Parathyroid adenoma (tissue), 2 donors: Measurements from ENCODE around the gene DTYMK.

Experiments
- H2AFZ ChIP-seq: fragments of 300-600 bp; sonication (generic); one replicate; pipeline ENCODE4 v1.7.0; 2017; ENCODE audit warnings: antibody characterized with exemption, mild to moderate bottlenecking
- H3K27ac ChIP-seq: fragments of 300-600 bp; sonication (generic); one replicate; pipeline ENCODE4 v1.7.0; 2017
- H3K27me3 ChIP-seq: fragments of 300-600 bp; sonication (generic); one replicate; pipeline ENCODE4 v1.7.0; 2017; ENCODE audit warnings: low read length; ENCODE audit not compliant: control insufficient read depth, insufficient read depth
- H3K36me3 ChIP-seq: fragments of 300-600 bp; sonication (generic); one replicate; pipeline ENCODE4 v1.7.0; 2017; ENCODE audit warnings: low read length; ENCODE audit not compliant: control insufficient read depth, insufficient read depth
- H3K4me1 ChIP-seq: fragments of 300-600 bp; sonication (generic); one replicate; pipeline ENCODE4 v1.7.0; 2017; ENCODE audit warnings: control low read depth
- H3K4me2 ChIP-seq: fragments of 300-600 bp; sonication (generic); one replicate; pipeline ENCODE4 v1.7.0; 2017; ENCODE audit warnings: low read length
- H3K4me3 ChIP-seq: fragments of 300-600 bp; sonication (generic); one replicate; pipeline ENCODE4 v1.7.0; 2017; ENCODE audit warnings: low read depth, low read length
- H3K79me2 ChIP-seq: fragments of 300-600 bp; sonication (generic); one replicate; pipeline ENCODE4 v1.7.0; 2017; ENCODE audit warnings: control low read depth
- H3K9ac ChIP-seq: fragments of 300-600 bp; sonication (generic); one replicate; pipeline ENCODE4 v1.7.0; 2017; ENCODE audit warnings: mild to moderate bottlenecking
- H3K9me3 ChIP-seq: fragments of 300-600 bp; sonication (generic); one replicate; pipeline ENCODE4 v1.7.0; 2017; ENCODE audit warnings: low read length; ENCODE audit not compliant: control insufficient read depth
- TF ChIP-seq, protein P1 (sequence below): fragments of 300-600 bp; sonication (generic); IDR thresholded peaks from one replicate; pipeline ENCODE4 v1.7.0; 2017; ENCODE audit warnings: antibody characterized with exemption, mild to moderate bottlenecking
- donor health status: primary hyperparathyroidism.

DTYMK gene

DNA sequence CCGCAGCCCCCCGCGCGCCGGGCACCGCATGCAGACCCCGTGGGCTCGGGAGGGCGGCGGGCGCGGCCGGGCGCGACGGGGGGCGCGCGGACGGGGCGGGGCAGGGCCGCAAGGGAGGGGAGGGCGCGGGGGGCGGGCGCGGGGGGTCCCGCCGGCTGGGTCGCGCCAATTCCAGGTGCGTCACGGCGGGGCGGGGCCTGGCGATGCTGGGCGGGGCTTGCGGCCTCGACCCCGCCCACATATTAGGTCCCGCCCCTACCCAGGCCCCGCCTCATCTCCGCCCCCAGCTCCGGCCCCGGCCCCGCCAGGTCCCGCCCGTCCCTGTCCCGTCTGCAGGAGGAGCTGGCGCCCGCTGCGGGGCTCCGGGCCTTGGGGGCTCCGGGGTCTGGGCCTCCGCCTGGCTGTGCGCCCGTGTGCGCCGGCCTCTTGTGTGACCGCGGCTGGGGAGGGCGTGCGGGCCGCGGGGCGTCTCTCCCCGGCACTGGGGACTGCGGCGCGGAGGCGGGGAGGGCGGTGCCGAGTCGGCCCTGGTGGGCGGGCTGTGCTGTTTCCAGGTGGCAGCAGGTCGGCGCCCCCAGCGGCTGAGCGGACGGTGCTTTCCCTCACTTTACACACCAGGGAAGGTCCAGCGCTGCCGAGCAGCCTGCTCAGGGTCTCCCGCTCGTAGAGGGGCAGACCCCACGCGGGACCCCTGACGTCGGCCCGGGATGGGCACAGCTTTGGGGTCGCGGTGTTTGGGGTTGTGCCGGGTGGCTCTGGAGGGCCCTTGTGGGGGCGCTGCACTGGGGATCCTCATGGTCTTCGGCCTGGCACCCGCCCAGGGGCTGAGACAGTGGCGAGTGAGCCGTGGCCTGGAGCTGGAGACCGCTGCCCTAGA is 15.8 kb upstream of the DTYMK start:
- Histone ChIP-seq H3K4me3 (peak overlapping the region; percentile 72), H3K79me2 (peaks cover 4% of the 10 kb centered on the region), H3K36me3 (no peaks in the 10 kb centered on the region), H2AFZ (peak overlapping the region; percentile 96), H3K4me1 (peaks cover 4% of the 10 kb centered on the region), H3K27ac (peak overlapping the region; percentile 83), H3K9me3 (no peaks in the 10 kb centered on the region), H3K9ac (no peak overlapping the region), H3K4me2 (peak overlapping the region; percentile 74), H3K27me3 (no peaks in the 10 kb centered on the region)
- TF ChIP-seq, protein P1, sequence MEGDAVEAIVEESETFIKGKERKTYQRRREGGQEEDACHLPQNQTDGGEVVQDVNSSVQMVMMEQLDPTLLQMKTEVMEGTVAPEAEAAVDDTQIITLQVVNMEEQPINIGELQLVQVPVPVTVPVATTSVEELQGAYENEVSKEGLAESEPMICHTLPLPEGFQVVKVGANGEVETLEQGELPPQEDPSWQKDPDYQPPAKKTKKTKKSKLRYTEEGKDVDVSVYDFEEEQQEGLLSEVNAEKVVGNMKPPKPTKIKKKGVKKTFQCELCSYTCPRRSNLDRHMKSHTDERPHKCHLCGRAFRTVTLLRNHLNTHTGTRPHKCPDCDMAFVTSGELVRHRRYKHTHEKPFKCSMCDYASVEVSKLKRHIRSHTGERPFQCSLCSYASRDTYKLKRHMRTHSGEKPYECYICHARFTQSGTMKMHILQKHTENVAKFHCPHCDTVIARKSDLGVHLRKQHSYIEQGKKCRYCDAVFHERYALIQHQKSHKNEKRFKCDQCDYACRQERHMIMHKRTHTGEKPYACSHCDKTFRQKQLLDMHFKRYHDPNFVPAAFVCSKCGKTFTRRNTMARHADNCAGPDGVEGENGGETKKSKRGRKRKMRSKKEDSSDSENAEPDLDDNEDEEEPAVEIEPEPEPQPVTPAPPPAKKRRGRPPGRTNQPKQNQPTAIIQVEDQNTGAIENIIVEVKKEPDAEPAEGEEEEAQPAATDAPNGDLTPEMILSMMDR, result peak; percentile 61

GRCh38 chr2:241701399-241702154 is 15.0 kb upstream of the DTYMK start, which contains the start of gene ING5:
Gene ING5 (plus strand): TSS chr2:241702039. CDS start chr2:241702066, 27 bp downstream.
- Histone ChIP-seq H3K27me3 (no peaks in the 10 kb centered on the region), H3K36me3 (no peaks in the 10 kb centered on the region), H3K79me2 (peaks cover 4% of the 10 kb centered on the region), H3K4me3 (peak within 1 kb of the TSS; percentile 72), H3K27ac (peak within 1 kb of the TSS; percentile 83), H3K9ac (peak within 1 kb of the TSS; percentile 13), H3K4me2 (peak within 1 kb of the TSS; percentile 86), H3K9me3 (no peaks in the 10 kb centered on the region), H2AFZ (peak within 1 kb of the TSS; percentile 96), H3K4me1 (peaks cover 4% of the 10 kb centered on the region)
- TF ChIP-seq, protein P1, result peak; percentile 55

- H3K27me3 ChIP-seq, result no peaks in the 10 kb centered on the region
- TF ChIP-seq, protein P1, result no peak
- peak overlapping the region; percentile 13 for H3K9ac ChIP-seq
- H3K79me2 ChIP-seq, result peaks cover 4% of the 10 kb centered on the region
- H3K4me1 ChIP-seq, result peaks cover 4% of the 10 kb centered on the region
- peak overlapping the region; percentile 86 for H3K4me2 ChIP-seq
- peak overlapping the region; percentile 83 for H3K27ac ChIP-seq
- no peaks in the 10 kb centered on the region for H3K9me3 ChIP-seq
- peak overlapping the region; percentile 69 for H3K4me3 ChIP-seq
- no peaks in the 10 kb centered on the region for H3K36me3 ChIP-seq
- peak overlapping the region; percentile 93 for H2AFZ ChIP-seq
These were observed 14.5 kb upstream of the DTYMK start for GRCh38 chr2:241701149-241701398.

DNA sequence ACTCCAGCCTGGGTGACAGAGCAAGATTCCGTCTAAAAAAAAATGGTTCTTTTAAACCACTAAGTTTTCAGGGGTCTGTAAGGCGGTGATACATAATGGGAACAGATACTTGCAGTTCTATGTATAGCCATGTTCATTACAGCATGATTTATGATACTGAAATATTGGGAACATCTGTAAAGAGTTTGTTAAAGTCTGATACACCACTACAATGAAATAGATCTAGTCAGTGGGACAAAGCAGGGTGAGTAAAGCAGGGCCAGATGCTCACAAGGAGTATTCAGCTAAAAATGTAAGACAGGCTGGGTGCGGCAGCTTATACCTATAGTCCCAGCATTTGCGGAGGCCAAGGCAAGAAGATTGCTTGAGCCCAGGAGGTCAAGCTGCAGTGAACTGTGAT is 9.0 kb upstream of the DTYMK start:
- Histone ChIP-seq H3K27me3 (no peaks in the 10 kb centered on the region), H3K9ac (no peak overlapping the region), H2AFZ (no peak overlapping the region), H3K9me3 (no peaks in the 10 kb centered on the region), H3K79me2 (no peaks in the 10 kb centered on the region), H3K4me1 (no peaks in the 10 kb centered on the region), H3K4me2 (no peak overlapping the region), H3K4me3 (no peak overlapping the region), H3K36me3 (no peaks in the 10 kb centered on the region), H3K27ac (no peak overlapping the region)
- TF ChIP-seq, protein P1, result no peak
